Measurements from ENCODE around the gene MDFI. TPM values are rescaled to one million over a fixed set of nuclear protein-coding genes. Genes with fewer than 3 reads are reported as not detected.

MDFI gene
- 67.7 TPM for total RNA-seq (ENCODE audit: insufficient read depth, low replicate concordance)

GRCh38 chr6:41638002-41638934 is at the start of gene MDFI:
Gene MDFI (plus strand): TSS chr6:41638468. CDS start chr6:41638750, 282 bp downstream.
- DNase-seq (ENCODE audit: low spot score) = peak; percentile 83

GRCh38 chr6:41589223-41589622 is 49.0 kb upstream of the MDFI start:
- no peak for DNase-seq (ENCODE audit: low spot score)

- DNase-seq (ENCODE audit: low spot score) = no peak
Measured at GRCh38 chr6:41589636-41590622, 48.3 kb upstream of the MDFI start.

GRCh38 chr6:41591122-41591521 is 47.1 kb upstream of the MDFI start:
- DNase-seq (ENCODE audit: low spot score) = no peak

- peak; percentile 72 for DNase-seq (ENCODE audit: low spot score)
Measured at GRCh38 chr6:41591859-41592502, 46.3 kb upstream of the MDFI start.

GRCh38 chr6:41593406-41593805 is 44.9 kb upstream of the MDFI start:
- DNase-seq (ENCODE audit: low spot score) = no peak

GRCh38 chr6:41593839-41594238 is 44.4 kb upstream of the MDFI start:
- DNase-seq (ENCODE audit: low spot score) = no peak

- DNase-seq (ENCODE audit: low spot score) = no peak
Measured at GRCh38 chr6:41594326-41594725, 43.9 kb upstream of the MDFI start.

GRCh38 chr6:41594766-41595165 is 43.5 kb upstream of the MDFI start:
- DNase-seq (ENCODE audit: low spot score) = no peak

GRCh38 chr6:41595166-41595565 is 43.1 kb upstream of the MDFI start:
- no peak for DNase-seq (ENCODE audit: low spot score)

- no peak for DNase-seq (ENCODE audit: low spot score)
Measured at GRCh38 chr6:41596096-41596685, 42.1 kb upstream of the MDFI start.

GRCh38 chr6:41596807-41597206 is 41.5 kb upstream of the MDFI start:
- no peak for DNase-seq (ENCODE audit: low spot score)

- no peak for DNase-seq (ENCODE audit: low spot score)
Measured at GRCh38 chr6:41597246-41598000, 40.8 kb upstream of the MDFI start.

- no peak for DNase-seq (ENCODE audit: low spot score)
Measured at GRCh38 chr6:41598670-41599014, 39.6 kb upstream of the MDFI start.

GRCh38 chr6:41599015-41599851 is 39.0 kb upstream of the MDFI start:
- no peak for DNase-seq (ENCODE audit: low spot score)

GRCh38 chr6:41599852-41600445 is 38.3 kb upstream of the MDFI start:
- no peak for DNase-seq (ENCODE audit: low spot score)

GRCh38 chr6:41600499-41601247 is 37.6 kb upstream of the MDFI start:
- no peak for DNase-seq (ENCODE audit: low spot score)

- DNase-seq (ENCODE audit: low spot score) = no peak
Measured at GRCh38 chr6:41601248-41601549, 37.1 kb upstream of the MDFI start.

GRCh38 chr6:41602422-41602743 is 35.9 kb upstream of the MDFI start:
- no peak for DNase-seq (ENCODE audit: low spot score)
